MM.1S (cell line): ENCODE results near the gene TEP1.

Experiments used
- CTCF ChIP-seq: fragments of 300-600 bp; sonication (generic); IDR thresholded peaks from 2 replicates; pipeline ENCODE4 v1.5.1; 2016; ENCODE audit warnings: antibody characterized with exemption, low read length, mixed read lengths
- EZH2phosphoT487 ChIP-seq: fragments of 300-600 bp; sonication (generic); IDR thresholded peaks from 2 replicates; pipeline ENCODE4 v1.6.1; 2018; ENCODE audit warnings: antibody characterized with exemption, low read length

GRCh38 chr14:20440882-20441281 lies 27.6 kb upstream of the TEP1 start:
- TF ChIP-seq CTCF = no peak
- TF ChIP-seq EZH2phosphoT487 = no peak
